GM23338 (cell line): Measurements from ENCODE around the gene ZNF516.

Source experiments
- CREB1 ChIP-seq: fragments of 250-450 bp; sonication (Bioruptor Pico); IDR thresholded peaks from 2 replicates; pipeline ENCODE4 v1.5.0; 2020; ENCODE audit warnings: low read depth, mild to moderate bottlenecking, moderate library complexity
- CTCF ChIP-seq, 2 experiments: fragments of 200-600 bp in 1 of 2; sonication (generic) in 1 of 2; conservative IDR thresholded peaks; 2 replicates each; pipeline versions ENCODE4 v1.5.1 to v1.6.1; 2016 to 2017; ENCODE audit warnings: antibody characterized with exemption in 2 of 2, low read depth in 2 of 2, mild to moderate bottlenecking in 2 of 2, moderate library complexity in 1 of 2
- EZH2 ChIP-seq: fragments of 200-600 bp; sonication (generic); IDR thresholded peaks from one replicate; pipeline ENCODE4 v1.8.0; 2017; ENCODE audit warnings: antibody characterized with exemption, mild to moderate bottlenecking, low read depth; ENCODE audit not compliant: unreplicated experiment
- EZH2phosphoT487 ChIP-seq: fragments of 200-600 bp; sonication (generic); IDR thresholded peaks from one replicate; pipeline ENCODE4 v1.8.1; 2018; ENCODE audit warnings: antibody characterized with exemption; ENCODE audit not compliant: unreplicated experiment
- POLR2AphosphoS5 ChIP-seq: IDR thresholded peaks from 2 replicates; pipeline ENCODE4 v1.6.1; 2016; ENCODE audit warnings: antibody characterized with exemption, low read depth
- ZNF114 ChIP-seq: fragments of 250-450 bp; sonication (Bioruptor Pico); IDR thresholded peaks from 2 replicates; pipeline ENCODE4 v1.5.0; 2020; ENCODE audit warnings: mild to moderate bottlenecking, moderate library complexity

- TF ChIP-seq EZH2 (no peak), CTCF (conservative IDR thresholded peaks at IDR 0.05; ENCODE audit: low read depth in 2 of 2) (no peak), POLR2AphosphoS5 (no peak), EZH2phosphoT487 (no peak), CREB1 (CRISPR knock-in tag) (no peak), ZNF114 (CRISPR knock-in tag) (no peak)
These were observed 82.8 kb downstream of the ZNF516 start for GRCh38 chr18:76412010-76412817.
